ENCODE data around the gene HIGD1A.
A peak's percentile ranks its signal among the peaks of the same experiment; 100 is the strongest.

The HIGD1A gene

GRCh38 chr3:42753757-42754156 is 50.5 kb downstream of the HIGD1A start:
- DNase-seq (ENCODE audit: low read depth): no peak

GRCh38 chr3:42752961-42753360 is 51.3 kb downstream of the HIGD1A start:
- no peak for DNase-seq (ENCODE audit: low read depth)

GRCh38 chr3:42752441-42752840 is 51.8 kb downstream of the HIGD1A start:
- DNase-seq (ENCODE audit: low read depth): no peak

- DNase-seq (ENCODE audit: low read depth): no peak
Observed at GRCh38 chr3:42751609-42752008, 52.7 kb downstream of the HIGD1A start.

- no peak for DNase-seq (ENCODE audit: low read depth)
Observed at GRCh38 chr3:42750834-42751233, 53.5 kb downstream of the HIGD1A start.

- no peak for DNase-seq (ENCODE audit: low read depth)
Observed at GRCh38 chr3:42749753-42750231, 54.5 kb downstream of the HIGD1A start.

- no peak for DNase-seq (ENCODE audit: low read depth)
Observed at GRCh38 chr3:42749025-42749752, 55.1 kb downstream of the HIGD1A start.

- no peak for DNase-seq (ENCODE audit: low read depth)
Observed at GRCh38 chr3:42747581-42747980, 56.7 kb downstream of the HIGD1A start.

- no peak for DNase-seq (ENCODE audit: low read depth)
Observed at GRCh38 chr3:42746455-42747450, 57.5 kb downstream of the HIGD1A start.

GRCh38 chr3:42745776-42746454 is 58.4 kb downstream of the HIGD1A start:
- no peak for DNase-seq (ENCODE audit: low read depth)

- DNase-seq (ENCODE audit: low read depth): peak; percentile 40
Observed at GRCh38 chr3:42745291-42745745, 59.0 kb downstream of the HIGD1A start.

GRCh38 chr3:42743204-42743995 is 60.9 kb downstream of the HIGD1A start:
- no peak for DNase-seq (ENCODE audit: low read depth)

GRCh38 chr3:42742688-42743087 is 61.6 kb downstream of the HIGD1A start:
- no peak for DNase-seq (ENCODE audit: low read depth)

GRCh38 chr3:42742259-42742658 is 62.0 kb downstream of the HIGD1A start:
- DNase-seq (ENCODE audit: low read depth): no peak

- no peak for DNase-seq (ENCODE audit: low read depth)
Observed at GRCh38 chr3:42741796-42742195, 62.5 kb downstream of the HIGD1A start.

- DNase-seq (ENCODE audit: low read depth): no peak
Observed at GRCh38 chr3:42739401-42740158, 64.7 kb downstream of the HIGD1A start.

- DNase-seq (ENCODE audit: low read depth): no peak
Observed at GRCh38 chr3:42736531-42736930, 67.8 kb downstream of the HIGD1A start.

GRCh38 chr3:42736081-42736480 is 68.2 kb downstream of the HIGD1A start:
- no peak for DNase-seq (ENCODE audit: low read depth)

- DNase-seq (ENCODE audit: low read depth): no peak
Observed at GRCh38 chr3:42735615-42736014, 68.7 kb downstream of the HIGD1A start.

- no peak for DNase-seq (ENCODE audit: low read depth)
Observed at GRCh38 chr3:42735019-42735418, 69.3 kb downstream of the HIGD1A start.

Data from GM04504 (cell line).